ENCODE measurements around the gene ANKHD1.
"Not testable (repeated sequence)": the region's sequence is repeated elsewhere in the genome, so short reads cannot be mapped to it uniquely, and the experiment has no call there.

ANKHD1 gene

DNA sequence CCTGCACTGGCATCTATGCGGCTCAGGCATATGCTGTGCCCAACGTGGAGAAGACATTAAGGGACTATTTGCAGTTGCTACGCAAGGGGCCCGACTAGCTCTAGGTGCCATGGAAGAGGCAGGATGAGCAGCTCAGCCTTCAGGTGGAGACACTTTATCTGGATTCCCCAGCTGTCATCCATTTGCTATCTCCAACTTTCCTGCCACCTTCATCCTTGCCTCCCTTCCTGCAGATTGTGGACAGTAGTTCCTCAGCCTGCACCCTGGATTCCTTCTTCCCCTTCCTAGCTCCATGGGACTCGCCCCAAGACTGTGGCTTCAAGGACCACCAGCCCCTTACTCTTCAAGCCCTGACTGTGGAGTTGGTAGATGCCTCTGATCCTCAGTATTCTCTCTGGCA is 165.0 kb downstream of the ANKHD1 start:
- DNase-seq, result no peak

DNA sequence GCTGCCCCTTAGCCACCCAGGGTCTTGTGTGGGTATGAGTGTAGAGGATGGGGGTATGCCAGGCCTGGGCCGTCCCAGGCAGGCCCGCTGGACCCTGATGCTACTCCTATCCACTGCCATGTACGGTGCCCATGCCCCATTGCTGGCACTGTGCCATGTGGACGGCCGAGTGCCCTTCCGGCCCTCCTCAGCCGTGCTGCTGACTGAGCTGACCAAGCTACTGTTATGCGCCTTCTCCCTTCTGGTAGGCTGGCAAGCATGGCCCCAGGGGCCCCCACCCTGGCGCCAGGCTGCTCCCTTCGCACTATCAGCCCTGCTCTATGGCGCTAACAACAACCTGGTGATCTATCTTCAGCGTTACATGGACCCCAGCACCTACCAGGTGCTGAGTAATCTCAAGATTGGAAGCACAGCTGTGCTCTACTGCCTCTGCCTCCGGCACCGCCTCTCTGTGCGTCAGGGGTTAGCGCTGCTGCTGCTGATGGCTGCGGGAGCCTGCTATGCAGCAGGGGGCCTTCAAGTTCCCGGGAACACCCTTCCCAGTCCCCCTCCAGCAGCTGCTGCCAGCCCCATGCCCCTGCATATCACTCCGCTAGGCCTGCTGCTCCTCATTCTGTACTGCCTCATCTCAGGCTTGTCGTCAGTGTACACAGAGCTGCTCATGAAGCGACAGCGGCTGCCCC is 165.6 kb downstream of the ANKHD1 start:
- DNase-seq, result no peak

DNA sequence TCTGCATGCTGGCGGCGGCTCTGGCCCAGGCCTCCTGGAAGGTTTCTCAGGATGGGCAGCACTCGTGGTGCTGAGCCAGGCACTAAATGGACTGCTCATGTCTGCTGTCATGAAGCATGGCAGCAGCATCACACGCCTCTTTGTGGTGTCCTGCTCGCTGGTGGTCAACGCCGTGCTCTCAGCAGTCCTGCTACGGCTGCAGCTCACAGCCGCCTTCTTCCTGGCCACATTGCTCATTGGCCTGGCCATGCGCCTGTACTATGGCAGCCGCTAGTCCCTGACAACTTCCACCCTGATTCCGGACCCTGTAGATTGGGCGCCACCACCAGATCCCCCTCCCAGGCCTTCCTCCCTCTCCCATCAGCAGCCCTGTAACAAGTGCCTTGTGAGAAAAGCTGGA is 166.2 kb downstream of the ANKHD1 start:
- DNase-seq, result no peak

DNA sequence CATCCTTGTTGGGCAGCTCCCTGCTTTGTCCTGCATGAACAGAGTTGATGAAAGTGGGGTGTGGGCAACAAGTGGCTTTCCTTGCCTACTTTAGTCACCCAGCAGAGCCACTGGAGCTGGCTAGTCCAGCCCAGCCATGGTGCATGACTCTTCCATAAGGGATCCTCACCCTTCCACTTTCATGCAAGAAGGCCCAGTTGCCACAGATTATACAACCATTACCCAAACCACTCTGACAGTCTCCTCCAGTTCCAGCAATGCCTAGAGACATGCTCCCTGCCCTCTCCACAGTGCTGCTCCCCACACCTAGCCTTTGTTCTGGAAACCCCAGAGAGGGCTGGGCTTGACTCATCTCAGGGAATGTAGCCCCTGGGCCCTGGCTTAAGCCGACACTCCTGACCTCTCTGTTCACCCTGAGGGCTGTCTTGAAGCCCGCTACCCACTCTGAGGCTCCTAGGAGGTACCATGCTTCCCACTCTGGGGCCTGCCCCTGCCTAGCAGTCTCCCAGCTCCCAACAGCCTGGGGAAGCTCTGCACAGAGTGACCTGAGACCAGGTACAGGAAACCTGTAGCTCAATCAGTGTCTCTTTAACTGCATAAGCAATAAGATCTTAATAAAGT is 166.9 kb downstream of the ANKHD1 start:
- DNase-seq, result no peak

DNA sequence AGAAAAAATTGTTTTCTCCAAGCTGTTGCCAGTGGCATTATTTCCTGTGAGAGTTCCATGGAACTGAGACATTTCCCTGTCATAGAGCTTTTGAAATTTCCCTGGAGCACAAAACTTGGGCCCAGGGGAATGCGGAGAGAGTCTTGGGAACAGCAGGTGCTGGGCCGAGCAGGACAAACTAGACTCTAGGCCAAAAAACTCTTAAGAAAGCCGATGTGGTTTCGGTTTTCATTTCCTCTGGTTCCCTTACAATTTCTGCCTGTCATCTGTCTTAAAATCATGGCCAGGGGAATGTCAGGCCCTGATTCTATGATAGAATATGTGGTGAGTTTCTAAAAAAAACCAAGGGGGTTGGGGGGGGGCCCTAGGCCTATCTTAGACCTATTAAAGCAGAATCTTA is 167.6 kb downstream of the ANKHD1 start:
- DNase-seq, result no peak

DNA sequence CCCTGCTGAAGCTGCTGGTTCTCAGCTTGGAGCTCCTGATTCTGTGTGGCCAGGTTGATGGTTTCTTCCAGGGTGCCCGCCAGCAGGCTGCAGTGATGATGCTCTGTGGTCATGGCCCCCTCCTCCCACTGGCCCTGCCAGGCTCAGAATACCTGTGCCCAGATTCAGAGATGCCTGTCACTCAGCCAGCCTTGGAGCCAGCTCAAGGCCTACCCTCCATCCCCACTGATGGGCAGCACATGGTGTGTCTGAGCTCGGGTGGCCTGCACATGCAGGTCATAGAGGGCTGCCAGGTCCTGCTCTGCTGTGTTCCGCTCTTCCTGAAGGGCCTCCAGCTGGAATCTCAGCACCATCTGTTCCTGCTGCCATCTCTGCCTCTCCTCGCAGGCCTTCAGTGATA is 168.4 kb downstream of the ANKHD1 start:
- DNase-seq, result no peak

DNA sequence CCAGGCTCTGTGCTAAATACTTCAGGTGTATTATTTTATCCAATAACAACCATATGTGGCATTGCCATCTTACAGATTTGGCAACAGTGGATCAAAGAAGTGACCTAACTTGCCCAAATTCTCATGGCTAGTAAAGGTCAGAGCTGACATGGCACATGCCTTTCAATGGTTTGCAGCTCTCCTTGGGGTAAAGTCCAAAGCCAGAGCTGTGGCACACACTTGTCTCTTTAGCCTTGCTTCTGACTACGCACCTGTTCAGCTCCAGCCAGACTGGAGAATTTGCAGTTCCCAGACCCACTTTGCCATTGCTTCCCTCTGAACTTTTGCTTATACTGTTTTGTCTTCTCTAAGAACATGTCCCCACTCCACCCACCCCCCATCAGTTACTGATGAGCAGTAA is 168.9 kb downstream of the ANKHD1 start:
- no peak for DNase-seq

DNA sequence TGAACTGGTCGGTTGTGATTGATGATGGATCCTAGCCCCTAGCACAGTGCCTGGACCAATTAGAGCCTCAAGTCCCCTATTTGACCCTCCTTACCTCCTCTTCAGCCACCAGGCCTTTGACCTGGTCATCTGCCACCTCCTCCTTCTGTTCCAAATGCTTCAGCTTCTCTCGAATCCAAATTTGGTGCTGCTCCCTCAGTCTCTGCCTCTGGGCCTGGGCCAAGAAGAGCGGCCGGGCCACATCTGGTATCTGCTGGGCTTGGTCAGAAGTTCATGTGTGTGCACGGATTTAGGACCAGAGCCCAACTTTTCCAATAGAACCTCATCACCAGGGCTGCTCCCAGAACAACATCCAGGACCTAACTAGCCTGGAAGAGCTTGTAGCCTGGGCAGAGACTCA is 169.5 kb downstream of the ANKHD1 start:
- no peak for DNase-seq

DNA sequence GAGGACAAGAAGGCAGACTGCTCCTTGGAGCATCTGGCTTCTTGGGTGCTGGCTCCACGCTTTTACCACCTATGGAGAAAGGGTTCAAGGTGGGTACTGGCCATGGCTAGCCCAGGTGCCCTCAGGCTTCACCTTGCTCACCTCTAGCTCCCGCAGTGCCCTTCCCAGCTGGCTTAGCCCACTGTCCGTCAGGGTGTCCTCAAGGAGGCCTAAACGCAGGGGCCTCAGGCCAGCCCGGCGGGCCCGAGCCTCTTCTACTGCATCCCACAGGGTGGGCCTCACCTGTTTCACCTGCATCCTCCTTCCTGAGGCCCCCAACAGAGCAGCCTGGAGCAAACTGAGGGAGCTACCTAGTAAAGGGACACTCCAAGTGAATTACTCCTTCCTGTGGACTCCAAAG is 172.1 kb downstream of the ANKHD1 start:
- DNase-seq, result no peak

DNA sequence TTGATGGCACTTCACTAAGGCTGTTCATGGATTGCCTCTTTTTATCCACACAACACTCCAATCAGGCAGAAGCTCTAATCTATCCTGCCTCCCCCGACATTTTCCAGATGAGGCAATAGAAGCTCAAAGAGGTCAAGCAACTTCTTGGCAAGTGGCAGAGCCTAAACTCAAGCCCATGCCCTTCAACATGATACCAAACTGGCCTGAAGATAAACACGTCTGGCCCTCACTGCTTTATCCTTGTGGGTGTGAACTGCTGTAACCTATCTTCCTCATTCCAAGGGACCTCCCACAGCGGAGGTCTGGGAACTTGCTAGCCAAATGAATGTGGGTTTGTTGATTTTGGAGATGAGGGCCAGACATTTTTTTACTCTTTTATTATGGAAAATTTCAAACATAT is 172.5 kb downstream of the ANKHD1 start:
- DNase-seq, result no peak

DNA sequence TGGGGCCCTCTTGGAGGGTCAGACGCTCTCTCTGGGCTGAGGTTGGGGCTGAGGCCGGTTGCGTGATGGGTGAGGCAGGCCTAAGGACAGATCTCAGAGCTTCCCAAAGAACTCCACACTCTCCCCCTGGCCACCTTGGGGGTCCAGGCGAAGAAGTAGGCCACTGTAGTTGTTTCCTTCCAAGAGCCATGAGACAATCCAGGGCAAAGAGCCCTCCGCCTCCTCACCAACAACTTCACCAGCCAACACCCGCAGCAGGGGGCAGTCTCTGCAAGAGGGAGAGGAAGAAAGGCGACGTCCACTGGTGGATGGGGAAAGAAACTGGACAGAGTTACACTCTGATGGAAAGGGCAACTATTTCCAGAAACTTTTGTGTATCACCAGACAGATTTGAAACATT is 173.7 kb downstream of the ANKHD1 start:
- no peak for DNase-seq

DNA sequence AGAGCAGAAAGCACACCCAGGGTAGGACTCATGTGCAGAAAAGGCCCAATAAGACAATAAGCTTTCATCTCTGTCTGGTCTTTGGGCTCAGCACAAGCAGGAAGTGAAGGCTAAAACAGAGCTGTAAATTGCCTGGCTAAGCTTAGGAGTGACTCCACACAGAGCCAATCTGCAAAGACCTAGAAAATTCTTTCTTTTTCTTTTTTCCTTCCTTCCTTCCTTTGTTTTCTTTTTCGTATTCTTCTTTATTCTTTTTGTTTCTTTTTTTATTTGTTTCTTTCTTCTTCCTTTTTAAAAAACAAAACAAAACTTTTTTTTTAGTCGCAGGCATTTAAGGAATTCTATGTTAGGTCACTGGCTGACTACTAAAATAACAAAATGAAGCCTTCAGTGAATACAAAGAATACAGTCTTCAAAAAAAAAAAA is 175.2 kb downstream of the ANKHD1 start:
- DNase-seq, result no peak

DNA sequence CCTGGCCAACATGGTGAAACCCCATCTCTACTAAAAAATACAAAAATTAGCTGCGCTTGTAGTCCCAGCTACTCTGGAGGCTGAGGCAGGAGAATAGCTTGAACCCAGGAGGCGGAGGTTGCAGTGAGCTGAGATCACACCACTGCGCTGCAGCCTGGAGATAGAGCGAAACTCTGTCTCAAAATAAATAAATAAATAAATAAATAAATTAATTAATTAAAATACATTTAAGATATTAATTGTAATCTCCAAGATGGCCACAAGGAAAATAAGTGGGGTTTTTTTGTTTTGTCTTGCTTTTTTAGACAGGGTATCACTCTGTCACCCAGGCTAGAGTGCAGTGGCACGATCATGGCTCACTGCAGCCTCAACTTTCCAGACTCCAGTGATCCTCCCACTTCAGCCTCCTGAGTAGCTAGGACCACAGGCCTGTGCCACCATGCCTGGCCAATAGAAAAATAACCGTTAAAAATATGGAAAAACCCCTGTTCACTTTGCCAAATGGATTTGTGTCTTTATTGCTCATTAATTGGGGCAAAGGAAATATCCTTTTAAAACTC is 177.6 kb downstream of the ANKHD1 start:
- not testable (repeated sequence) for DNase-seq

DNA sequence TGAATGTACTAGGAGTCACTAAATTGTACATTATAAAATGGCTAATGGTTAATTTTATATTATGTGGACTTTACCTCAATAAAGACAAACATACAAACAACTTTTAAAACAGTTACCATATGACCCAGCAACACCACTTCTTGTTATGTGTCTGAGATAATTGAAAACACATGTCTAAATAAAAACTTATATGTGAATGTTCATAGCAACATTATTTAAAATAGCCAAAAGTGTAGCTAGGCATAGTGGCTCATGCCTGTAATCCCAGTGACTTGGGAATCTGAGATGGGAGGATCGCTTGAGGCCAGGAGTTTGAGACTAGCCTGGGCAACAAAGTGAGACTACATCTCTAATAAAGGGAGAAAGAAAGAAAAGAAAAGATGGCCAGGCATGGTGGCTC is 185.9 kb downstream of the ANKHD1 start:
- DNase-seq, result no peak

DNA sequence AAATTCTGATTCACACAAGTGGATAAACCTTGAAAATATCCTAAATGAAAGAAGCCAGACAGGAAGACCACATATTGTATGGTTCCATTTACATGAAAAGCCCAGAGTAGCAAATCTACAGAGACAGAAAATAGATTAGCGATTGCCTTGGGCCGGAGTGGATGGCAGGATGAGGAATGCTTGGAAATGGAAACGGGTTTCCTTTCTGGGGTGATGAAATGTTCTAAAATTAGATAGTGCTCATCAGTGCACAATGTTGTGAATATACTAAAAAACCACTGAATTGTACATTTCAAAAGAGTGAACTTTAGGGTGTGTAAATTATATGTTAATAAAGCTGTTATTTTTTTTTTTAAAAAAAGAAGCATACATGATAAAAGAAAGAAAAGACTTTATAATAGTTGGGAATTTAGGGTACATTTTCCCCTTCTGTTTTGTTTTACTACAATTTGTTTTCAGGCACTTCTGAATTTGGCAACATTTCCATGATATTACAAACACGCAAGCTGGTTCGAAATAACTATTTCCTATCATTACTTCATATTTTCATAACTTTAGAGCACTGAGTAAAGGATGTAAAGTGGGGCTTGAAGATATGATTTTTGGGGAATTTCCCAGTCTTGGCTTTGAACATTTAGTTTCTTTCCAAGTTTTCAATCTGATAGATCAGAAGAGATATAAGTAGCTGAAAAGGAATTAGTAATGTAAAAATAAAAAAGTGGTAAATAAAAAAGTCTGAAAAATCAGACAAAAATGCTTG is 186.9 kb downstream of the ANKHD1 start:
- DNase-seq, result no peak

Data from activated CD4-positive, alpha-beta T cell treated with anti-CD3 and anti-CD28 coated beads, Interleukin-2, amount 50 U/mL, for 16 hours (primary cell).